GM04503 (cell line): ENCODE data around the gene GAGE12F.
"Not testable (repeated sequence)": the region's sequence is repeated elsewhere in the genome, so short reads cannot be mapped to it uniquely, and the experiment has no call there.

Experiments
- DNase-seq: peaks from one replicate; pipeline ENCODE4 v3.0.0-alpha.2; 2012; ENCODE audit warnings: low read depth

GAGE12F gene

GRCh38 chrX:49560542-49560941 lies at the start of gene GAGE12F:
GAGE12F (plus strand) TSS chrX:49560842; CDS start chrX:49561997, 1,155 bp downstream.
- not testable (repeated sequence) for DNase-seq

GRCh38 chrX:49531877-49532276 lies 28.8 kb upstream of the GAGE12F start, which contains the start of gene GAGE12C:
GAGE12C (plus strand) TSS chrX:49532177; CDS start chrX:49533332, 1,155 bp downstream.
- DNase-seq, result not testable (repeated sequence)

- DNase-seq, result not testable (repeated sequence)
These were observed 19.2 kb upstream of the GAGE12F start, which contains the start of gene GAGE12D for GRCh38 chrX:49541433-49541832. GAGE12D (plus strand) TSS chrX:49541733; CDS start chrX:49542888, 1,155 bp downstream.

GRCh38 chrX:49550989-49551388 lies 9.7 kb upstream of the GAGE12F start, which contains the start of gene GAGE12E:
GAGE12E (plus strand) TSS chrX:49551289; CDS start chrX:49552444, 1,155 bp downstream.
- DNase-seq, result not testable (repeated sequence)

GRCh38 chrX:49568728-49569127 lies 8.1 kb downstream of the GAGE12F start:
- DNase-seq, result not testable (repeated sequence)

GRCh38 chrX:49569152-49569551 lies 8.5 kb downstream of the GAGE12F start:
- not testable (repeated sequence) for DNase-seq

- DNase-seq, result not testable (repeated sequence)
These were observed 9.5 kb downstream of the GAGE12F start, which contains the start of gene GAGE12G for GRCh38 chrX:49570100-49570499. GAGE12G (plus strand) TSS chrX:49570400; CDS start chrX:49571555, 1,155 bp downstream.

- not testable (repeated sequence) for DNase-seq
These were observed 19.0 kb downstream of the GAGE12F start, which contains the start of gene GAGE12H for GRCh38 chrX:49579649-49580048. GAGE12H (plus strand) TSS chrX:49579949; CDS start chrX:49581104, 1,155 bp downstream.

GRCh38 chrX:49589196-49589595 lies 28.6 kb downstream of the GAGE12F start, which contains the start of gene GAGE2A:
GAGE2A (plus strand) TSS chrX:49589496; CDS start chrX:49590651, 1,155 bp downstream.
- not testable (repeated sequence) for DNase-seq

- DNase-seq, result not testable (repeated sequence)
These were observed 29.3 kb downstream of the GAGE12F start for GRCh38 chrX:49589769-49590478.

- DNase-seq, result not testable (repeated sequence)
These were observed 29.8 kb downstream of the GAGE12F start for GRCh38 chrX:49590488-49590887.

- not testable (repeated sequence) for DNase-seq
These were observed 38.1 kb downstream of the GAGE12F start, which contains the start of gene GAGE1 for GRCh38 chrX:49598720-49599119. GAGE1 (plus strand) TSS chrX:49599020; CDS start chrX:49600175, 1,155 bp downstream.

GRCh38 chrX:49610718-49611310 lies 50.2 kb downstream of the GAGE12F start:
- no peak for DNase-seq
